HS-27A (cell line): ENCODE results near the gene MSANTD2.

Source experiments
- DNase-seq: peaks from one replicate; pipeline ENCODE4 v3.0.0-alpha.2; 2012; ENCODE audit warnings: low read depth, missing footprints

MSANTD2 gene

GRCh38 chr11:124817036-124817435 is 16.8 kb upstream of the MSANTD2 start:
- DNase-seq: no peak

DNA sequence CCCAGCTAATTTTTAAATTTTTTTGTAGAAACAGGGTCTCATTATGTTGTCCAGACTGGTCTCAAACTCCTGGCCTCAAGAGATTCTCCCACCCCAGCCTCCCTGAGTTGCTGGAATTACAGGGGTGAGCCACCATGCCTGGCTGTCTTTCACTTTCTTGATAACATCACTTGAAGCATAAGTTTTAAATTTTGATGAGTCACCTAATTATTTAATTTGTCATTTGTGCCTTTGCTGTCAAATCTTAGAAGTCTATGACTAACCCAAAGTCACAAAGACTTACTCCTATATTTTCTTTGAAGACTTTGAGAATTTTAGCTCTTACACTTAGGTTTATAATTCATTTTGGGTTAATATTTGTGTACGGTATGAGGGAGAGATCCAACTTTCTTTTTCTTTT is 14.5 kb upstream of the MSANTD2 start:
- DNase-seq: no peak

DNA sequence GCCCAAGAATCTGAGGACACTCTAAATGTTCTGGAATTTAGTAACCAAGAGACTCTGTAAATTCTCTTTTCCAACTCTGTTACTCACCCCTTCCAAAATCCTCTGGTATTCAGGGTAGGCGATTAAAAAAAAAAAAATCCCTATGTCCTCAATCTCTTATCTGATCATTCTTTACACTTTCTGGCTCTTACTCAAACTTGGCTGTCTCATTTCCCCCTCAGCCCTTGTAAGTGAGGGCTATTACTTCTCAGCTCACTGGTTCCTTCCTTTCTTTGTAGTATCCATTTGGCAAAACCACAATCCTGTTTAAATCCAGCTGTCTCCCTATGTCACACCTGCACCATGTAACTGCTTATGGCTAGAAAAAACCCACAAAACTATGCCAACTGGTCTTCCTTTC is 12.7 kb upstream of the MSANTD2 start:
- DNase-seq: no peak

DNA sequence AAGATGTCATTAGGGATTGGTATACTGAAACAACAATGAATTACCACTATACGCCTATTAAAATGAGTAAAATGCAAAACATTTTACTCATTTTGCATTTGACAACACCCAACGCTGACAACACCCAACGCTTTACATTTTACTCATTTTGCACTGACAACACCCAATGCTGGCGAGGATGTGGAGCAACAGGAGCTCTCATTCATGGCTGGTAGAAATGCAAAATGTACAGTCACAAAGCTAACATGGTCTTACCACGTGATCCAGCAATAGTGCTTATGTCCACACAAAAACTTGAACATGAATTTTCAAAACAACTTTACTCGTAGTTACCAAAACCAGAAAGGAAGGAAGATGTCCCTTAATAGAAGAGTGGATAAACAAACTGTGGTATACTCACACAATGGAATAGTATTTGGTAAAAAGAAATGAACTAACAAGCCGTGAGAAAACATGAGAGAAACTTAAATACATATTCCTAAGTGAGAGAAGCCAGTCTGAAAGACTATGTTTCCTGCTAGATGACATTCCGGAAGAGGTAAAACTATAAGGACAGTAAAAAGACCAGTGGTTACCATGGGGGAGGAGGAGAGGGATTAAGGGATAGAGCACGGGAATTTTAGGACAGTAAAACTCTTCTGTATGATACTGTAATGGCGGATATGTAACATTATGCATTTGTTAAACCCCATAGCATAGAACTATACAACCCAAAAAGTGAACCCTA is 11.4 kb upstream of the MSANTD2 start:
- DNase-seq: no peak

DNA sequence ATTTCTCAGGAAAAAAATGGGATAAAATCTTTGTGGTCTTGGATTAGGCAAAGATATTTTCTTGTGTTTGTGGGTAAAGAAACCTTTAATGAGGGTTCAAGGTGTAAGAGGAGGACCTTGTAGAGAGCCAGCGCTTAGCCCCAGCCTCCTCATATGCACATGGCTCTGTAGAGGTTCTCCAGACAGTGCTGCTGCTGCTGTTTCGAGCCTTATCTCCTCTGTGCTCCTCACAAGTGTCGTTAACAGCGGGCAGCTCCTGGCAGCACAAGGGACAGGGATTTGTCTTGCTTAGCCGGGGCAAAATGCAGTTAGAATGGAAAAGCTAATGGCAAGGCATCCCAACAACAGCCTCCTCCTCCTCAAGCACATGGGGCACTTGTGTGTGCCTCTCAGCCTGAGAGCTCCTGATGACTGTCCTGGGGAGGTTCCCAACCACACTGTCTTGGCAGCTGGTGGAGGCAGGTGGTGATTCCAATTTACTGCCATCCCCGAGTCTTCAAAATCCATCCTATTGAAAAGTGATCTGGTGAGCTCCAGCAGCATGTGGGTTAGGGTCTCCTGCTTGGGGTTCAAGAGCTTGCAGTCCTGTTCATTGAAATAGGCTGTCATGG is 7.6 kb upstream of the MSANTD2 start:
- no peak for DNase-seq

GRCh38 chr11:124807201-124807600 is 7.0 kb upstream of the MSANTD2 start:
- DNase-seq: no peak

DNA sequence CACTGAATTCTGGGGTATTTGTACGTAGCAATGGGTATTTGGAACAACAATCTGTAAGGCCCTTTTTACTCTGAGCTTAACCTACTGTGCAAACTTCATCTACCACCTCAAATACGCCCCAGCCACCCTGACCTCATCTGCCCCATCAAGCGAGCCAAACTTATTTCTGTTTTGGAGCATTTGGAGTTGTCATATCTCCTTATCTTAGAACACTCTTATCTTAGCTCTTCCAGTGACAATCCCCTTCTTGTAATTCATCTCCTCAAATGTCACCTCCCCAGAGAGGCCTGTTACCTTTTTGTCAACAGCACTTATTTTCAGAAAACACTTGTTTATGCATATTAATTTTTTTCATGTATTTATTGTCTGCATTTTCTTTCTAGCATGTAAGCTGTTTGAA is 4.7 kb upstream of the MSANTD2 start:
- no peak for DNase-seq

GRCh38 chr11:124801636-124802312 is 1.6 kb upstream of the MSANTD2 start:
- DNase-seq: no peak

DNA sequence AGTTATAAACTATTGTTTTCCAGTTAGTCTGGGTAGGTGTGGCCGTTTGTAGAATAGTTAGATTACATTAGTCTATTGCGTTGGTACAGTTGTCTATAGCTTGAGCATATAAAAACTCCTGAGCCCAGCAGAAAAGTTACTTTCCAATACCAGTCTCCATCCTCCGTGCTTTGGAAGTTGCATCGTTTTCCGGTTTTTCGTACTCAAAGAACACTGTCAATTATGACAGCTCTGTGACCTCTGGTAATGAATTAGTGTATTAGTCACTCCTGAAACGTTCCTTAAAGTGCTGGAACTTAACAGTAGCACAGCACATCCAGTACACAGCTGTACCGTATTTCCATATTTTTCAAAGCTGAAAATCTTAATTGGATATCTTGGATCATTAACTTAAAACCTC is 808 bp upstream of the MSANTD2 start:
- DNase-seq: no peak

DNA sequence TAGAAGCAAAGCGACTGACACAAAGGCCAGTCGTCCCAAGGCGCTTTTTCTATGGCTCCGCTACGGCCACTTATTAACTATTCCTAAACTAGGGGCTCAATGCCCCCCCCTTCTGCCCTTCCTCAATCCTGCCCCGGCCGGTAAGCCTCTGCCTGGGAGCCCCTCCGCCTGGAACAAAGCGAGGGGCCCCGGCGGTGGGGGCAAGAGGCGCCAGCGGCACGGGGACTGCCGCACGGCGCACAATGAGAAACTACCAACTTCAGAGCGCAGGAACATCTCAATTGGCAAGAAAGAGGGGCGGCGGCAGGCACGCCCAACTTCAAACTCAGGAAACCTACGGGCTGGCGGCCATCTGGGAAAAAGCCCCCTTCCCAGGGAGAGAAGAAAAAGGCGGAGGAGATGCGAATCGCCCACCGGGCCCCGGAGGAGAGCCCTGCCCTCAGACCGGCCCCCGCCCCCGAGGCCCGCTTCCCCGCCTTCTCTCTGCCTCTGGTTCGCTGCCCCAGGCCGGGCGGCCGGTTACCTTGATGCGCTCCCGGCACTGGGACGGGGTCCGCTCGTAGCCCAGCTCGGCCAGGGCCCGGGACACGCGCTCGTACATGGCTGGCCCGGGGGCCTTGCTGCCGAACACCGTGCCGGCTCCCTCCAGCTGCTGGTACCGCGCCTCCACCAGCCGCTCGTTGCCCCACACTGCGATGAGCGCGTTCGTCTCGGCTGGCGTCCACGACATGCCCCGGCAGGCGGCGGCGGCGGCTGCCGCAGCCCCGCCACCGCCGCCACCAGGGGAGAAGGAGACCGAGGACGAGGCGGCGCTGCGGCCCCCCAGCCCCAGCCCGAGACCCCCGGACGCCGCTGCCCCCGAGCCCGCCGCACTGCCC is 619 bp downstream of the MSANTD2 start:
- DNase-seq: no peak

GRCh38 chr11:124798991-124799347 is 1.2 kb downstream of the MSANTD2 start:
- peak; percentile 11 for DNase-seq

DNA sequence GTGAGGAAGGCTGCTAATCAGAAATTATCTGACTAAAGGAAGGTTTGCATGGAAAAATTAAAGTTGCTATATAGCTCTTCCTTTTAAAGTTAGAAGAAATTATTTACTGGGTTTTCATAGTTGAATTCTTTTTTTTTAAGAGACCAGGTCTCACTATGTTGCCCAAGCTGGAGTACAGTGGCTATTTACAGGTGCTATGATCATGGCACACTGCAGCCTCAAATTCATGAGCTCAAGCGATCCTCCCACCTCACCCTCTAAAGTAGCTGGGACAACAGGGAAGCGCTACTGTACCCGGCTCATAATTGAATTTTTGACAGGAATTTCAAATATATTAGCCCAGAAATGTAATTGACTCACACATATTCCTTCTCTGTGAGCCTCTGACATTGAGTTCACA is 3.9 kb downstream of the MSANTD2 start:
- no peak for DNase-seq

GRCh38 chr11:124793466-124794278 is 6.5 kb downstream of the MSANTD2 start:
- no peak for DNase-seq

- no peak for DNase-seq
Observed at GRCh38 chr11:124791626-124792341, 8.4 kb downstream of the MSANTD2 start.

- no peak for DNase-seq
Observed at GRCh38 chr11:124788521-124788920, 11.7 kb downstream of the MSANTD2 start.

DNA sequence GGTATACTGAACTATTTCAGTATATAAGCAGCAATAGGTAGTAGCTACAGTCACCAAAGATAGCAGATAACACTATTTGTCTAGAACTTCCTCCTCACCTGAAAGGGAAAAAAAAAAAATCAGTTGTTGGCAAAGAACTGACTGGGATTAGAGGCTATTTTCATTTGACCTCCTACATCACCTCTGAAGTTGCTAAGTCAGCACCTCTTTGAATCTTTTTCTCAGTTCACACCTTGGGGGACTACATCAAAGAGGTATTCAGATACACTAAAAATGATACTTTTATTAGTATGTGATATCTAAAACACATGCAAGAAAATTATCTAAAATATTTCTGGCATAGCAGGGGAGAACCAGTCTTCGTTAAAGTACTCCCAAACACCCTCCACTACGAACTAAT is 16.2 kb downstream of the MSANTD2 start:
- DNase-seq: no peak

GRCh38 chr11:124783002-124783401 is 17.2 kb downstream of the MSANTD2 start:
- no peak for DNase-seq

GRCh38 chr11:124779568-124779967 is 20.6 kb downstream of the MSANTD2 start:
- DNase-seq: no peak

- no peak for DNase-seq
Observed at GRCh38 chr11:124778281-124778680, 21.9 kb downstream of the MSANTD2 start.

DNA sequence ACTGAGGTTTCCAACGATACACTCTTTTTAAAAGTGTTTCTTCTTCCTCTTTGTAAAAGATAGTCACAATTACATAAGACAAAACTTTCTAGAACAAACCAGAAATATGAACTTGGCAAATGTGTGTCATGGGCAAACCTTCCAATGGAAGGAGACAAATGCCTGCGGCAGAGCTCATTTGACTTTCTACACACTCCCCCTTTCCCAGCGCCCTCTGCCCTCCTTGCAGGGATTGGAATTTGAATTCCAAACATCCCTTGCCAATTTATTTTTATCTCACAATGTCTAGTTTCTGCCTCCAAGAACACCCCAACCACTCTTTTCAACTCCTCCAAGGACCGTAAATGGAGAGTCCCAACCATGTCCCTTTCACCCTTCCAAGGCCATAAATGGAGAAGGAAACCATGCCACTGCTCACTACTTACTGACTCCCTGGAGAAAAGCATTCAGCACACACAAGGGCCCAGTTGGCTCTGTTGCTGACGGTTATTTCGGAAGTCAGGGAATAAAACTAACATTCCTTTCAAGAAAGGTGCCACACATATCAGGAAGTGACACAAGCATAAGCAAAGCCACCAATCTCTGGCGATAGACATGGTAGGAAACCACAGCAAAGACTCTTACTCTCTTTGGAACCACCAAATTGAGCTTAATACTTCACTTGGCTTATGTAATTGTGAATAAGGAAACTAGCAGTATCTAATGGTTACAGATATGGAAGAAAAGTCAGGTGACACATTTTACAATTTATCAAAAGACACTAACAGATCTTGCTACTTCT is 23.2 kb downstream of the MSANTD2 start:
- DNase-seq: no peak
